ENCODE measurements around the gene RASGRP3.

The RASGRP3 gene

GRCh38 chr2:33492399-33493134 lies 16.1 kb downstream of the RASGRP3 start:
- no peak for DNase-seq (ENCODE audit: low read depth in 2 of 2)

- DNase-seq (ENCODE audit: low read depth in 2 of 2) = no peak
Measured at GRCh38 chr2:33494155-33494779, 17.8 kb downstream of the RASGRP3 start.

GRCh38 chr2:33494877-33495641 lies 18.6 kb downstream of the RASGRP3 start:
- DNase-seq (ENCODE audit: low read depth in 2 of 2) = no peak

GRCh38 chr2:33495683-33496082 lies 19.2 kb downstream of the RASGRP3 start:
- no peak for DNase-seq (ENCODE audit: low read depth in 2 of 2)

GRCh38 chr2:33496150-33496549 lies 19.7 kb downstream of the RASGRP3 start:
- no peak for DNase-seq (ENCODE audit: low read depth in 2 of 2)

- DNase-seq (ENCODE audit: low read depth in 2 of 2) = no peak
Measured at GRCh38 chr2:33496726-33497125, 20.3 kb downstream of the RASGRP3 start.

- DNase-seq (ENCODE audit: low read depth in 2 of 2) = no peak
Measured at GRCh38 chr2:33497221-33497650, 20.8 kb downstream of the RASGRP3 start.

GRCh38 chr2:33498291-33498956 lies 22.0 kb downstream of the RASGRP3 start:
- DNase-seq (ENCODE audit: low read depth in 2 of 2) = no peak

- DNase-seq (ENCODE audit: low read depth in 2 of 2) = no peak
Measured at GRCh38 chr2:33500177-33500576, 23.7 kb downstream of the RASGRP3 start.

GRCh38 chr2:33502025-33502424 lies 25.6 kb downstream of the RASGRP3 start:
- no peak for DNase-seq (ENCODE audit: low read depth in 2 of 2)

GRCh38 chr2:33503002-33503401 lies 26.6 kb downstream of the RASGRP3 start:
- no peak for DNase-seq (ENCODE audit: low read depth in 2 of 2)

GRCh38 chr2:33505966-33506365 lies 29.5 kb downstream of the RASGRP3 start:
- DNase-seq (ENCODE audit: low read depth in 2 of 2) = no peak

GRCh38 chr2:33509908-33510585 lies 33.6 kb downstream of the RASGRP3 start:
- no peak for DNase-seq (ENCODE audit: low read depth in 2 of 2)

- DNase-seq (ENCODE audit: low read depth in 2 of 2) = no peak
Measured at GRCh38 chr2:33510586-33510968, 34.1 kb downstream of the RASGRP3 start.

- DNase-seq (ENCODE audit: low read depth in 2 of 2) = no peak
Measured at GRCh38 chr2:33511141-33511540, 34.7 kb downstream of the RASGRP3 start.

- no peak for DNase-seq (ENCODE audit: low read depth in 2 of 2)
Measured at GRCh38 chr2:33512112-33512511, 35.7 kb downstream of the RASGRP3 start.

- DNase-seq (ENCODE audit: low read depth in 2 of 2) = no peak
Measured at GRCh38 chr2:33513480-33513879, 37.0 kb downstream of the RASGRP3 start.

GRCh38 chr2:33516456-33516995 lies 40.1 kb downstream of the RASGRP3 start:
- no peak for DNase-seq (ENCODE audit: low read depth in 2 of 2)

- DNase-seq (ENCODE audit: low read depth in 2 of 2) = no peak
Measured at GRCh38 chr2:33518200-33518599, 41.8 kb downstream of the RASGRP3 start.

GRCh38 chr2:33518929-33519328 lies 42.5 kb downstream of the RASGRP3 start:
- no peak for DNase-seq (ENCODE audit: low read depth in 2 of 2)

- DNase-seq (ENCODE audit: low read depth in 2 of 2) = no peak
Measured at GRCh38 chr2:33521791-33522281, 45.4 kb downstream of the RASGRP3 start.

Measured in stimulated activated CD8-positive, alpha-beta memory T cell treated with anti-CD3 and anti-CD28 coated beads, Interleukin-15, amount 100 ng/mL, for 48 hours (primary cell).